ENCODE results near the gene MRPL50.

Gene MRPL50

DNA sequence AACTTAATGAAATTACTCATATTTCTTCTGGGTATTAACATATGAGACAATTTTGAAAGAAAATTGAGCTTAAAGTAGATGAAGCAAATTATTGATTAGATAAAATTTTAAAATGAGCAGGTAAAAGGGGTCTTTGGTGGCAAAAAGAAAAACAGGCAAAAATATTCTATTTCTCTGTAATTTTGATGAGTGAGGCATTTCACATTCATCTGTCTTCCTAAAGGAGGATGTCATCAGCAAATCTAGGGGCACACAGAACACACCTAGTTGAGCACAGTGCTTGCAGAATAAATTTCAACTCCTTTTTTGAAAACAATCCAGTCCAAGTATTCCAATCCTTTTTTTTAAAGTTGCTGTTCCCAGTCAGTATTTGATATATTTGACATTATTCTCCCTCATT, 16.4 kb upstream of the MRPL50 start:
- no peak for DNase-seq (ENCODE audit: low spot score)
- TF ChIP-seq CTCF (conservative IDR thresholded peaks at IDR 0.05; ENCODE audit: low read depth): no peak
- H3K27ac ChIP-seq: no peak overlapping the region
- POLR2A ChIA-PET (ENCODE audit: low non-redundant PET): no interaction called here
- CTCF ChIA-PET: interaction anchor here (0.6 kb wide), 2 partner anchors 15 to 42 kb away, joined by 3 to 9 read pairs; no protein-coding TSS in a partner anchor

DNA sequence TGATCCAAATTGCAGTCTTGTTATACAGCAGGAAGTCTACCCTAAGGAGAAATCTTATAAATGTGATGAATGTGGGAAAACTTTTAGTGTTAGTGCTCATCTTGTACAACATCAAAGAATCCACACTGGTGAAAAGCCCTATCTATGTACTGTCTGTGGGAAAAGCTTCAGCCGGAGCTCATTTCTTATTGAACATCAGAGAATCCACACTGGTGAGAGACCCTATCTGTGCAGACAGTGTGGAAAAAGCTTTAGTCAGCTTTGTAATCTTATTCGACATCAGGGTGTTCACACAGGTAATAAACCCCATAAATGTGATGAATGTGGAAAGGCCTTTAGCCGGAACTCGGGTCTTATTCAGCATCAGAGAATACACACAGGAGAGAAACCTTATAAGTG, 10.7 kb upstream of the MRPL50 start:
- CTCF ChIA-PET: interaction anchor here (0.5 kb wide), 1 partner anchor 501 kb away, joined by 5 read pairs; no protein-coding TSS in a partner anchor
- POLR2A ChIA-PET (ENCODE audit: low non-redundant PET): no interaction called here
- no peak for TF ChIP-seq CTCF (conservative IDR thresholded peaks at IDR 0.05; ENCODE audit: low read depth)
- H3K27ac ChIP-seq: no peak overlapping the region
- no peak for DNase-seq (ENCODE audit: low spot score)

DNA sequence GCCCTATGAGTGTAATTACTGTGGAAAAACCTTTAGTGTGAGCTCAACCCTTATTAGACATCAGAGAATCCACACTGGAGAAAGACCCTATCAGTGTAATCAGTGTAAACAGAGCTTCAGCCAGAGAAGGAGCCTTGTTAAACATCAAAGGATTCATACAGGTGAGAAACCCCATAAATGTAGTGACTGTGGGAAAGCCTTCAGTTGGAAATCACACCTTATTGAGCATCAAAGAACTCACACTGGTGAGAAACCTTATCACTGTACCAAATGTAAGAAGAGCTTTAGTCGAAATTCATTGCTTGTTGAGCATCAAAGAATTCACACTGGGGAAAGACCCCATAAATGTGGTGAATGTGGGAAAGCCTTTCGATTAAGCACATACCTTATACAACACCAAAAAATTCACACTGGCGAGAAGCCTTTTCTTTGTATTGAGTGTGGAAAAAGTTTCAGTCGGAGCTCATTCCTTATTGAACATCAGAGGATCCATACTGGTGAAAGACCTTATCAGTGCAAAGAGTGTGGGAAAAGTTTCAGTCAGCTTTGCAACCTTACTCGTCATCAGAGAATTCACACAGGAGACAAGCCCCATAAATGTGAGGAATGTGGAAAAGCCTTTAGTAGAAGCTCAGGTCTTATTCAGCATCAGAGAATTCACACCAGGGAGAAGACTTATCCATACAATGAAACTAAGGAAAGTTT, 10.1 kb upstream of the MRPL50 start:
- no peak overlapping the region for H3K27ac ChIP-seq
- ChIA-PET CTCF (interaction anchor here (0.5 kb wide), 1 partner anchor 501 kb away, joined by 5 read pairs; no protein-coding TSS in a partner anchor), POLR2A (ENCODE audit: low non-redundant PET) (no interaction called here)
- no peak for TF ChIP-seq CTCF (conservative IDR thresholded peaks at IDR 0.05; ENCODE audit: low read depth)
- DNase-seq (ENCODE audit: low spot score): no peak

GRCh38 chr9:101403516-101404285, 5.3 kb upstream of the MRPL50 start:
- no peak for TF ChIP-seq CTCF (conservative IDR thresholded peaks at IDR 0.05; ENCODE audit: low read depth)
- H3K27ac ChIP-seq: no peak overlapping the region
- ChIA-PET POLR2A (ENCODE audit: low non-redundant PET) (interaction anchor here (0.7 kb wide), 1 partner anchor 1250 kb away, joined by 4 read pairs; no protein-coding TSS in a partner anchor), CTCF (interaction anchor here (0.7 kb wide), 1 partner anchor 68 kb away, joined by 3 read pairs; no protein-coding TSS in a partner anchor)
- no peak for DNase-seq (ENCODE audit: low spot score)

- no peak for DNase-seq (ENCODE audit: low spot score)
- CTCF ChIA-PET: interaction anchor here (0.6 kb wide), 2 partner anchors 60 to 89 kb away, joined by 3 to 5 read pairs; no protein-coding TSS in a partner anchor
- H3K27ac ChIP-seq: no peak overlapping the region
- no peak for TF ChIP-seq CTCF (conservative IDR thresholded peaks at IDR 0.05; ENCODE audit: low read depth)
- POLR2A ChIA-PET (ENCODE audit: low non-redundant PET): no interaction called here
Measured at GRCh38 chr9:101400120-101400519, 1.7 kb upstream of the MRPL50 start.

DNA sequence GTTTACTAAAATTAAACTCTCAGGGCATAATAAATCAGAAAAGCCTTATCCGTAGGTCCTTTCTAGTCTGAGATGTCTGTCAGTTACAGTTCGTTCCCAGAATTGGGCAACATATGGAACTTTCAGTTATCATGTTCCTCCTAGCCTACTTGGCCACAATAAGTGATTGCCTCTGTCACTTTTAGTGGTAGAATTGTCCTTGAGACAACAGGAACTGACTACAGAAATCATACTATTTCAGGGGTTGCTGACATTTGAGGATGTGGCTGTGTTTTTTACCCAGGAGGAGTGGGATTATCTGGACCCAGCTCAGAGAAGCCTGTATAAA, 1.2 kb upstream of the MRPL50 start:
- TF ChIP-seq CTCF (conservative IDR thresholded peaks at IDR 0.05; ENCODE audit: low read depth): no peak
- DNase-seq (ENCODE audit: low spot score): no peak
- H3K27ac ChIP-seq: no peak overlapping the region
- ChIA-PET POLR2A (ENCODE audit: low non-redundant PET) (no interaction called here), CTCF (interaction anchor here (0.6 to 0.7 kb wide), 3 partner anchors 15 to 61 kb away, joined by 3 to 5 read pairs (median 3); no protein-coding TSS in a partner anchor)

Data from RWPE1 (cell line).